Fibroblast of gingiva (primary cell): ENCODE data around the gene HMGCS2.
A peak's percentile ranks its signal among the peaks of the same experiment; 100 is the strongest.

ENCODE experiments used
- DNase-seq: peaks from one replicate; pipeline ENCODE4 v3.0.0-alpha.2; 2011; ENCODE audit warnings: low read depth

Gene HMGCS2

GRCh38 chr1:119758584-119758983 is 10.1 kb downstream of the HMGCS2 start:
- DNase-seq: no peak

- DNase-seq: no peak
Measured at GRCh38 chr1:119752592-119752991, 16.1 kb downstream of the HMGCS2 start.

- no peak for DNase-seq
Measured at GRCh38 chr1:119748040-119748439, 20.7 kb downstream of the HMGCS2 start.

GRCh38 chr1:119747451-119747850 is 21.3 kb downstream of the HMGCS2 start:
- DNase-seq: no peak

- DNase-seq: no peak
Measured at GRCh38 chr1:119745034-119745433, 23.7 kb downstream of the HMGCS2 start.

GRCh38 chr1:119744598-119744942 is 24.1 kb downstream of the HMGCS2 start:
- DNase-seq: no peak

GRCh38 chr1:119743776-119744597 is 24.7 kb downstream of the HMGCS2 start:
- DNase-seq: peak; percentile 60

GRCh38 chr1:119743308-119743707 is 25.4 kb downstream of the HMGCS2 start:
- no peak for DNase-seq

GRCh38 chr1:119742677-119743076 is 26.0 kb downstream of the HMGCS2 start:
- no peak for DNase-seq

- DNase-seq: peak; percentile 33
Measured at GRCh38 chr1:119742202-119742601, 26.5 kb downstream of the HMGCS2 start.

GRCh38 chr1:119740896-119741780 is 27.6 kb downstream of the HMGCS2 start:
- DNase-seq: no peak

- no peak for DNase-seq
Measured at GRCh38 chr1:119740261-119740660, 28.4 kb downstream of the HMGCS2 start.

- DNase-seq: no peak
Measured at GRCh38 chr1:119739150-119739549, 29.6 kb downstream of the HMGCS2 start.

- DNase-seq: no peak
Measured at GRCh38 chr1:119738100-119738720, 30.5 kb downstream of the HMGCS2 start.

- DNase-seq: no peak
Measured at GRCh38 chr1:119737040-119737682, 31.5 kb downstream of the HMGCS2 start.

- no peak for DNase-seq
Measured at GRCh38 chr1:119736649-119737039, 32.1 kb downstream of the HMGCS2 start.

GRCh38 chr1:119735217-119735616 is 33.5 kb downstream of the HMGCS2 start:
- DNase-seq: no peak

- DNase-seq: no peak
Measured at GRCh38 chr1:119733754-119734153, 35.0 kb downstream of the HMGCS2 start.

- no peak for DNase-seq
Measured at GRCh38 chr1:119732465-119733168, 36.1 kb downstream of the HMGCS2 start.

- DNase-seq: no peak
Measured at GRCh38 chr1:119731741-119732430, 36.8 kb downstream of the HMGCS2 start.

GRCh38 chr1:119731060-119731459 is 37.6 kb downstream of the HMGCS2 start:
- no peak for DNase-seq
